NCI-H748 (cell line): ENCODE measurements around the gene FAM219A.
"Not testable (repeated sequence)": the region's sequence is repeated elsewhere in the genome, so short reads cannot be mapped to it uniquely, and the experiment has no call there.

Experiments used
- DNase-seq: peaks from one replicate; lab custom pipeline; 2025; ENCODE audit not compliant: unreplicated experiment; lab: John Stamatoyannopoulos, UW

The FAM219A gene

DNA sequence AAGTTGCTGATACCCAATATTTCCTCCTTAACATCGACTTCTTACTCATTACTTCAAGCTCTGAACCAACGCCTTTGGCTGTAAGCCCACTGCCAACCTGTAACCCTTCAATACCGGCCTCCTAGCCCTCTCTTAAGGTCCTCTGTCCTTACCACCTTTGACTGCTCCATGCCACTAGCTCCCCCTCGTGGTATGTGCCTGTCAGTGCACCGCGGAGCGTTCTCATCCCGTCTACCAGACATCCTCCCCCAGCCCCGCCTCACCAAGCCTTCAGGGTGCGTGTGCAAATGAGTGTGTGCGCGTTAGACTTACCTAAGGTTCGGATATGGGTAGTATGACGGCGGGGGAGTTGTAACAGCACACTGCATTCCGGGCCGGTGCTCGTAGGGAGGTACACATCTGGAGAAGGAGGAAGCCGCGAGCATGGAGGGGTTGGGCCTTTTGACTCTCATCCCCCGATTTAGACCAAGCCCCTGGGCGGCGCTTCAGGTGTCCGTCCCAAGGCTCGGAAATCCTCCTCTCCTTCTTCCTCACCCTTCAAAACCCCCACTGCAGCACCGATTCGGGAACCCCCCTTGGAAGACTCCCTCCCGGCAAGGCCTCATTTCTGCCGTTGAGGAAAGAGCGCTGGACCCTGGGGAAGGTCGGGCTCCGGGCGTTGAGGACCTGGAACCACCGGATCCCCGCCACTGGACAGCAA, 78.9 kb downstream of the FAM219A start:
- DNase-seq, result peak; percentile 91

DNA sequence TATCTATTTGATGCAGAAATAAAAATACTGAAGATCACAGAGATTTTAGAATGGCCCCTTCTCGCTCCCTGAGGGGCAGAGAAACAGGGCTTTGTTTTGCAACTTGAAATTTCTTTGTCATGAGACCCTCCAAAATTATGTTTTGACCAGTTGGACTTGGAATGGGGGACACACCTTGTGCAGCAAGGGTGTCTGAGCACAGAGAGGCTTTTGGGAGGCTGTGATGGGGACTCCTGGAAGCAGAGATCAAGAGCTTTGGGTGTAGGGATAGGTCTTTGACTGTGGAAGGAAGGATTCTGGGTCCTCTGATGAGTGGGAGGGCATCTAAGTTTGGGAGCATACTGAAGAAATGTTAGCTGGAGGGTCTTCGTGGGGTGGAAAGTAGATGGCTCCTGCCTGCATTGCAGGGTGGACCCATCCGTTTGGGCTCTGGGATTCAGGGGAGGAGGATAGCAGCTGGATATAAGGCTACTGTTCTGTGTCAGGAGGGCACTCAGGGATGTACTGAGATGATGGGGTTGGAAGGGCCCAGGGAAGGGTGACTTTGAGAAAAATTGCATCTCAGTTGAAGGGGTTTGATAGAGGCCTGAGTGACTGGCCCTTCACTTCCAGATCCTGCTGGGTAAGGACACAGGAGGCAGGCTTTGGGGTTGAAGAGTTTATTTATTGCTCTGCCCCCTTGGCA, 79.9 kb downstream of the FAM219A start:
- DNase-seq, result no peak

DNA sequence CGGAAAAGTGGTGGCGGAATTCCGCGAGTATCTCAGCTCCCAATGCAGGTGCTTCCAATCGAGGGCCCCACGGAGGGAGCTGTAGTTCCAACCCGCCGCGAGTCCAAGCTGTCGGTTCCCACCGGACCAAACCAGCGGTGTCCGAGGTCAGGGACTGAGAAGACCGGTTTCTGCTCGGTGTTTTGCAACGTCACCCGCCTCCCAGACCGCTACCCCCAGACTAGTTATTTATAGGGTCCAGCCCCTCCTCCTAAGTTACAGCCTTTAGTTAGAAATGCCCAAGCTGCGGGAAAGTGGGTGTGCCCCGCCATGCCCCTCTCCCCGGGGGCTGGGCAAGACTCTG, 81.0 kb downstream of the FAM219A start:
- peak; percentile 81 for DNase-seq

DNA sequence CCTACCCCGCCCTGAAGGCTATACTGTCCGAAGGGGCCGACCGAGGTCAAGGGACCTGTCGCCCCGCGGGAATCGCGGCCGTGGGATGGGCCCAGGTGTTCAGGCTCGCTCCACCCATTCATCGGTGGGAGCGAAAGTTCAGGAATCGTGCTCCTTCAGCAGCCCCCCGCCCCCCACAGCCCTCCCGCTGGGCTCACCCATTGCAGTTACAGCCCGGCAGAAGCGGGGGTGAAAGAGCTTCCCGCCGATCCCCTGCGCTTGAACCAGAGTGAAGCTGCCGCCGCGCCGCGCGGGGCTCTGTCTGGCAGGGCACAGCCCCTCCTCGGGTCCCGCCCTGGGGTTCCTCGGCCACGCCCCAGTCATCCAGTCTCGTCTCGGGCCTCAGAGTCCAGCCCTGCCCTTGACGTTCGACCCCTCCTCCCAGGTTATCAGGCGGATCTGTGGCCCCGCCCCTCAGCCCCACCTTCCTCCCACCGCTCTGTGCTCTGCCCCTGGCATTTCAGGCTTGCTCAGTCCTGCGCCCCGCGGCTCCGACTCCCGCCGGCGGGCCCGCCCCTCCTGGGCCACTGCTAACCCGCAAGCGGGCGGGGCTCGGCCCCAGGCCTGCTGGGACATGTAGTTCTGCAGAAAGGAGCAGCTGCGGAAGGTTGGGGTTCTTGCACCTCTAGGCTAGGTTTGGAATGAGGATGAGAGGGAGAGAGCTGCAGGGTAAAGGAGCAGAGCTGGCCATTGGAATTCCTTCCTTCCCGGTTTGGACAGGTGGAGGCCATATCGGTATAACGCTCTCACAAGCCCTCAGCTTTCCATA, 81.6 kb downstream of the FAM219A start, which contains the start of gene MYORG:
TSS of gene MYORG (minus strand) at position 303 of the 808 bp plus-strand sequence. CDS start 3,955 bp downstream, outside the sequence.
- peak; percentile 99 for DNase-seq

GRCh38 chr9:34375901-34376595, 82.3 kb downstream of the FAM219A start:
- DNase-seq, result peak; percentile 76

DNA sequence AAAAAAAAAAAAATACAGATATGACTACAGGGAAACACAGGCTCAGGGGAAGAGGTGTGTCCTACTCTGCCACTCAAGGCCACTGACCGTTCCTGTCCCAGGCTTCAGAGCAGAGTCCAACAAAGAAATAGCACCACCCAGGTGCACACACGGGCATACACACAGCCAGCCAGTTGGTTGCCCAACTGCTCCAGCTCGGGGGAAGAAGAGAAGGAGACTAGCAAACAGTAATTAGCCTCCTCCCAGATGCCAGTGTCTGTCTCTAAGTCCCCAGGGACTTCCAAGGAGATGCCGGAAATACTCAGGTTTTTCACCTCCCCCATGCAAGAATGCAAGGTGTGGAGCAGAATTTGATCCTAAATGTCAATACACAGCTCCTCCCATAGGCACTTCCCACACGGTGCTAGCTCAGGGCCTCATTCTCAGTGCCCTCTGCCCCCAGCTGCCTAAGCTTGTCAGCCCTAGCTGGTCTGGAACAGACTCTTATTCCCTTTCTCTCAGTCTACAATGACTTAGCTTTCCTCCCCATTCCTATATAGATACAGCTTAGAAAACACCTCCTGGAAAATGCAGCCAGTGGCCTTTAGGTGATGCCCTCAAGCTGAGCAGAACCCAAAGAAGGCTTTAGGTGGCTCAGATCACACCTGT, 83.3 kb downstream of the FAM219A start:
- DNase-seq, result no peak

- no peak for DNase-seq
Observed at GRCh38 chr9:34374339-34374738, 84.0 kb downstream of the FAM219A start.

DNA sequence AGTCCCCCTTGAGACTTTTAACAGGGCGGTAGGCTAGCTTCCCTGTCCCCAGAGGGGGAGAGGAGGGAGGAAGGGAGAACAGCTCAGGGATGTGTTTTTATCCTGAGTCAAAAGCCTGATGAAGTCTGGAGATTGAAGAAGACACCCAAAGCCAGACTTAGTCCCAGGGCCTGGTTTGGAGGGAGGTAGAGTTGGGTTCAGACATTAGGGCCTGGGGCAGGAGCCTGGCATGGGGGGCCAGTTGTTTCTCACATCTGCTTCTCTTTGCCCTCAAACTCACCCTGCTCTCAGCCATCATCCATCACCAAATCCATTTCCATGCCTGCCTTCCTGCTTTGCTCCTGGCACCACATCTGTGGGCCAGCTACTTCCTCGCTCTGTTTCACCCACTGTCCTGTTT, 84.6 kb downstream of the FAM219A start:
- DNase-seq, result no peak

DNA sequence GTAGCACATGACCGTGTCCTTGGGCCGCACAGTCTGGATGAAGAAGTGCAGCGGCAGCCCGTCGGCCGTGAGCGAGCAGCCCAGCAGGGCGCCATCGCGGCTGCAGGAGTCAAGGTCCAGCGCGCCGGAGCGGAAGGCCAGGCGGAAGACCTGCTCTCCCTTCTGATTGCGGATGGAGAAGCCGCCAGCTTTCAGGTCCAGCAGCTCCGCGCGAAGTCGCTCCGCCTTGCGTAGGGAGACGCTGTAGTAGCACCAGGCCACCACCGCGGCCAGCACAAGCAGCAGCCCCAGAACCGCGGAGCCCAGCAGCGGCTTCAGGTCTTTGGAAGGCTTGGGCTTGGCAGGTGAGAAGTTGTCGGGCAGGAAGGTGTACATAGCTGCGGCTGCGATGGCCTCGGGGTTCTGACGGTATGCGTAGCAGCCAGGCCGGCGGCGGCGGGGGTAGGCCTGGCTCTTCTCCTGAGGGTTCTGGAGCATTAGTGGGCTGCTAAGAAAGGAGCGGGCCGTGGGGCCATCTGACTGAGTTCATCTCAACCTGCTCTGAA, 85.8 kb downstream of the FAM219A start:
- DNase-seq, result no peak

DNA sequence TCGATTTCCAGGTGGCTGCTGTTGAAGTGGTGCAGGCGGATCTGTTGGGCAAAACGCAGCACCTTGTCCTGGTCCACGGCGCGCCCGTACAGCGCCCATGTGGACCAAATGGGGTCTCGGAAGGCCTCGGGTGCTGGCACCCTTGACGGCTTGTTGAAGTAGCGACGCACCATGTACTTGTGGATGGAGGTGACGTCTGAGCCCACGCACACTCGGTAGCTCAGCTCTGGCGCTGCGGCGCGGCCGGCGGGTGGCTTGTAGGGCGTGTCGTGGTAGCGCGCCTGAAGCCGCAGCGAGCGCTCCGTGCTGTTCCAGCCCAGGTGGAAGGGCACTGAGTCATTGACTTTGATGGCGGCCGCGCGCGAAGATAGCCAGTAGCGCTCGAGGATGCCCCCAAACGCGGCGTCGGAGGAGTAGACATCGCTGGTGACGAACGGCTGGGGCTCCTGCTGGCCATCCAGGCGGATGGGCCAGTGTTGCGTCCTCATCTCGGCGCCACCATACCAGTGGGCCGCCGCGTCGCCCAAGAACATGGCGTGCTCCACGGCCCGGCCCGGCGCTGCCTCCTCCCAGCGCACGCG, 86.4 kb downstream of the FAM219A start:
- no peak for DNase-seq

GRCh38 chr9:34370970-34371880, 87.1 kb downstream of the FAM219A start:
- no peak for DNase-seq

- no peak for DNase-seq
Observed at GRCh38 chr9:34370335-34370969, 87.9 kb downstream of the FAM219A start.

DNA sequence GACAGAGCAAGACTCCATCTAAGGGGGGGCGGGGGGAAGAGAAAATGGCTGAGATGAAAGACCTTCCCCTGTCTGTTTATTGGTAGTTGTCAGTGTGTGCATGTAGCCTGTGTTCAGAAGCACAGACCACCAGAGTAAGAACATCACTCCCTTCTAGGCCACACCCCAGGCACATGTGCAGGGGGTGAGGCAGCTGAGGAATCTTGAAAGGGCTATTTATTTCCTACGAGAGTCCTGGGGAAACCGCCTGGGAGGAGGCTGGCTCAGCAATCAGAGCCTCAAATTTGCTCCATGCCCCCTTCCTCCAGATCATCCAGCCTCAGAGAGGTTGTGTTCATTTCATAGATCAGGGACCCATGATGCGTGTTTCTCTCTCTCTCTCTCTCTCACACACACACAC, 88.7 kb downstream of the FAM219A start:
- no peak for DNase-seq

DNA sequence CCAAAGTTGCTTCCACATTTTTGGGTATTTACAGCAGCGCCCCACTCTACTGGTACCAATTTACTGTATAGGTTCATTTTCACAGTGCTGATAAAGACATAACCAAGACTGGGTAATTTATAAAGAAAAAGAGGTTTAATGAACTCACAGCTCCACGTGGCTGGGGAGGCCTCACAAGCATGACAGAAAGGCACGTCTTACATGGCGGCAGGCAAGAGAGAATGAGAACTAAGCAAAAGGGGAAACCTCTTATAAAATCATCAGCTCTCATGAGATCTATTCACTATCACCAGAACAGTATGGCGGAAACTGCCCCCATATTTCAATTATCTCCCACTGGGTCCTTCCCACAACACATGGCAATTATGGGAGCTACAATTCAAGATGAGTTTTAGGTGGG, 89.6 kb downstream of the FAM219A start:
- DNase-seq, result not testable (repeated sequence)

GRCh38 chr9:34367751-34368410, 90.5 kb downstream of the FAM219A start:
- not testable (repeated sequence) for DNase-seq

- DNase-seq, result no peak
Observed at GRCh38 chr9:34366365-34366764, 92.0 kb downstream of the FAM219A start.

DNA sequence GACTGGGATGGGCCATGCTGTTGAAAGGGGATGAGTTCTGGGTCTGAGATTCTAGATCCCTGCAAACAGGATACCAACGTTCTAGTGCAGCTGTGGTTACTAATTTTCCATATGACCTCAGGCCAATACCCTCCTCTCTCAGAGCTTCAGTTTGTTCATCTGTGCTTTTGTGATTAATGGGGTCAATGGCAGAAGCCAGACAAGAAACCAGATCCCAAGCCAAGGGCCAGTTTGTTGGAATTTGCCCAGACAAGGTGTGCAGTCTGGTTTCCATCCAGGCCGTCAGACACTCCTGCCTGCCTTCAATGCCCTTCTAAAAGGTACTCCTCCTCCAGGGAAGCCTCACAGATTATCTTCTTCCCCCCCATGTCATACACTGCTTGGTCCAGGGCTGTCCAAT, 93.1 kb downstream of the FAM219A start:
- DNase-seq, result no peak
